ENCODE data around the gene PER3.

- TF ChIP-seq ZNF398 (tag by site-specific recombination; IDR thresholded peaks at IDR 0.05) (no peak), CTCF (tag by site-specific recombination; IDR thresholded peaks at IDR 0.05) (no peak), ZNF391 (tag by site-specific recombination; IDR thresholded peaks at IDR 0.05; ENCODE audit: borderline replicate concordance, low read depth) (no peak), OSR2 (tag by site-specific recombination; IDR thresholded peaks at IDR 0.05) (no peak), KLF16 (tag by site-specific recombination; IDR thresholded peaks at IDR 0.05) (no peak), ZBTB21 (tag by site-specific recombination; IDR thresholded peaks at IDR 0.05) (no peak), ZNF629 (tag by site-specific recombination; IDR thresholded peaks at IDR 0.05) (no peak), HOXA7 (CRISPR knock-in tag; IDR thresholded peaks at IDR 0.05; ENCODE audit: borderline replicate concordance) (no peak), ZNF274 (IDR thresholded peaks at IDR 0.05; ENCODE audit: low read length) (no peak), ZNF274 (tag by site-specific recombination; IDR thresholded peaks at IDR 0.05; ENCODE audit: borderline replicate concordance) (no peak), ZNF354C (tag by site-specific recombination; IDR thresholded peaks at IDR 0.05; ENCODE audit: borderline replicate concordance, low read depth) (no peak), ZBTB49 (tag by site-specific recombination; IDR thresholded peaks at IDR 0.05; ENCODE audit: low read depth) (no peak)
Observed at GRCh38 chr1:7795406-7795805, 11.3 kb downstream of the PER3 start.

Data from HEK293 (cell line).